ENCODE measurements around the gene FLAD1.
"Not testable (repeated sequence)": the region's sequence is repeated elsewhere in the genome, so short reads cannot be mapped to it uniquely, and the experiment has no call there.

DNA sequence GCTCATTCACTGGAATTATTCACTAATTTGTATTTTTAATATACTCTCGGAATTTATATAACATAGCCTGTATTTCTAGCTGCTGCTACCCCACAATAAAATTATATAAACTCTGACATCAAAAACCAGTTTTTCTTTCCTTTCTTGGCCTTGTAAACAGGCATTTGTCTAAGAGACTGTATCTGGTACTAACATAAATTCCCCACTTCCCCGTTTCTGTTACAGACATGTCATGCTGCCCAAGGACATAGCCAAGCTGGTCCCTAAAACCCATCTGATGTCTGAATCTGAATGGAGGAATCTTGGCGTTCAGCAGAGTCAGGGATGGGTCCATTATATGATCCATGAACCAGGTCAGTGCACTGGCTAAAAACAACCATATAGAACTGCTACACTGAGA is 5.4 kb upstream of the FLAD1 start:
- TF ChIP-seq, protein P1, sequence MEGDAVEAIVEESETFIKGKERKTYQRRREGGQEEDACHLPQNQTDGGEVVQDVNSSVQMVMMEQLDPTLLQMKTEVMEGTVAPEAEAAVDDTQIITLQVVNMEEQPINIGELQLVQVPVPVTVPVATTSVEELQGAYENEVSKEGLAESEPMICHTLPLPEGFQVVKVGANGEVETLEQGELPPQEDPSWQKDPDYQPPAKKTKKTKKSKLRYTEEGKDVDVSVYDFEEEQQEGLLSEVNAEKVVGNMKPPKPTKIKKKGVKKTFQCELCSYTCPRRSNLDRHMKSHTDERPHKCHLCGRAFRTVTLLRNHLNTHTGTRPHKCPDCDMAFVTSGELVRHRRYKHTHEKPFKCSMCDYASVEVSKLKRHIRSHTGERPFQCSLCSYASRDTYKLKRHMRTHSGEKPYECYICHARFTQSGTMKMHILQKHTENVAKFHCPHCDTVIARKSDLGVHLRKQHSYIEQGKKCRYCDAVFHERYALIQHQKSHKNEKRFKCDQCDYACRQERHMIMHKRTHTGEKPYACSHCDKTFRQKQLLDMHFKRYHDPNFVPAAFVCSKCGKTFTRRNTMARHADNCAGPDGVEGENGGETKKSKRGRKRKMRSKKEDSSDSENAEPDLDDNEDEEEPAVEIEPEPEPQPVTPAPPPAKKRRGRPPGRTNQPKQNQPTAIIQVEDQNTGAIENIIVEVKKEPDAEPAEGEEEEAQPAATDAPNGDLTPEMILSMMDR (IDR thresholded peaks at IDR 0.05): not testable (repeated sequence)
- not testable (repeated sequence) for TF ChIP-seq EP300, POLR2A (IDR thresholded peaks at IDR 0.05)
